ENCODE data around the gene ASS1. TPM values are rescaled to one million over a fixed set of nuclear protein-coding genes. Genes with fewer than 3 reads are reported as not detected.

Gene ASS1
- total and polyA plus RNA-seq, 2 donors (not counting 1 experiment from before 2014, with no cell fraction given), result 0.30 to 0.44 TPM

DNA sequence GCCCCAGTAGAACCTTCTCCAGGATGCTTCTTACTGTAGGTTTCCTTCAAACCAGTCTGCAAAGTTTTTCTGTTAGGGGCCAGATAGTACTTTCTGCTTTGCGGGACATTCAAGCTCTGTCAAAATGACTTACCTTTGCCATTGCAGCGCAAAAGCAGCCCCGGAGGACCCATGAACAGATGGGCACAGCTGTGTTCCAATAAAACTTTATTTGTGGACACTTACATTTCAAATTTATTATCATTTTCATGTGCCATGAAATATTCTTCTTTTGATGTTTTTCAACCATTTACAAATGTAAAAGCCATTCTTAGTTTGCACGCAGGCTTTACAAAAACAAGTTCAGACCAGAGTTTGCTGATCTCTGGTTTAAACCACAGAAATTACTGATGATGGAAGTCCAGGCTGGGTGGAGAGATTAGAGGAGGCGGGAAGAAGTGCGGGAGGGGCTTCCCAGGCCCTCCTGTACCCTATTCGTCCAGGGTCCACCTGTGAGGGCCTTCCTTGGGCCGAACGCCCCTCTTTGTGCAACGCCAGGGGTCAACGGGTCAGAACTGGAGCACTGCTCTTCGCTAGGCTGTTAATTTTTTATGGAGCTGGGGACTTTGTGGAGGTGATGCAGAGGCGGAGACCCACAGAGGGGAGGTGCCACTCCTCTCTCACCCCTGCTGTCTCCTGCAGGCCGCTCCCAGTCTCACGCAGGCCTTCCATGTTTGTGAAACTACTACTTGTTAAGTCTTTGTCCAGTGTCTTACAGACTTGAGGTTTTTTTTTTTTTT lies 7.6 kb upstream of the ASS1 start:
- ATAC-seq (ENCODE audit: low read depth), result no peak
- H3K79me2 ChIP-seq (ENCODE audit: control insufficient read depth, insufficient read depth, low read length), result no peaks in the 10 kb centered on the region
- no peak for DNase-seq
- intact Hi-C loops (cut with micrococcal nuclease), result no loop called here
- peaks cover 0 to 22% (median 9%) of the 10 kb centered on the region in 3 donors for H3K9me3 ChIP-seq (ENCODE audit: control extremely low read depth in 1 of 3, control insufficient read depth in 2 of 3, insufficient read depth in 1 of 3, low read length in 2 of 3)
- ChIA-PET CTCF (no interaction called here), POLR2A (no interaction called here)
- peaks cover 2% of the 10 kb centered on the region for H3K9me3 Mint-ChIP-seq (ENCODE audit: insufficient read depth)
- no peak overlapping the region for H3K4me3 ChIP-seq (ENCODE audit: control extremely low read depth in 1 of 5, extremely low read depth in 1 of 5, insufficient read depth in 1 of 5, low read depth in 2 of 5, low read length in 4 of 5)
- no peak overlapping the region for H3K27ac ChIP-seq (ENCODE audit: low read length in 2 of 2)
- no peak overlapping the region for H3K4me3 Mint-ChIP-seq
- H3K4me1 Mint-ChIP-seq, result peaks cover 5% of the 10 kb centered on the region
- H3K36me3 ChIP-seq (replicated peaks in 1 of 2; ENCODE audit: control extremely low read depth in 1 of 2, control insufficient read depth in 1 of 2, extremely low read depth in 1 of 2, insufficient read depth in 2 of 2, low read length in 1 of 2), result no peaks in the 10 kb centered on the region
- no peak overlapping the region for H3K4me2 ChIP-seq (replicated peaks; ENCODE audit: low read depth, low read length, poor library complexity, severe bottlenecking)
- peaks cover 0 to 7% of the 10 kb centered on the region in 2 donors for H3K4me1 ChIP-seq (ENCODE audit: control insufficient read depth in 2 of 2, insufficient read depth in 2 of 2, low read length in 2 of 2)
- H3K27me3 ChIP-seq (replicated peaks in 1 of 4; ENCODE audit: control extremely low read depth in 1 of 4, control insufficient read depth in 3 of 4, insufficient read depth in 4 of 4, low read length in 3 of 4), result peaks cover 0 to 23% (median 3%) of the 10 kb centered on the region in 4 experiments
- no peak overlapping the region for H3K27ac Mint-ChIP-seq
- WGBS (ENCODE audit: insufficient coverage), result 81% methylated on average over 4 of the region's 15 CpGs
- no peaks in the 10 kb centered on the region for H4K20me1 ChIP-seq (ENCODE audit: control insufficient read depth, insufficient read depth, low read length, poor library complexity, severe bottlenecking)
- TF ChIP-seq EZH2 (IDR thresholded peaks at IDR 0.05; ENCODE audit: borderline replicate concordance, insufficient read depth, low read depth, low read length, poor library complexity, severe bottlenecking), result no peak
- TF ChIP-seq, protein P1, sequence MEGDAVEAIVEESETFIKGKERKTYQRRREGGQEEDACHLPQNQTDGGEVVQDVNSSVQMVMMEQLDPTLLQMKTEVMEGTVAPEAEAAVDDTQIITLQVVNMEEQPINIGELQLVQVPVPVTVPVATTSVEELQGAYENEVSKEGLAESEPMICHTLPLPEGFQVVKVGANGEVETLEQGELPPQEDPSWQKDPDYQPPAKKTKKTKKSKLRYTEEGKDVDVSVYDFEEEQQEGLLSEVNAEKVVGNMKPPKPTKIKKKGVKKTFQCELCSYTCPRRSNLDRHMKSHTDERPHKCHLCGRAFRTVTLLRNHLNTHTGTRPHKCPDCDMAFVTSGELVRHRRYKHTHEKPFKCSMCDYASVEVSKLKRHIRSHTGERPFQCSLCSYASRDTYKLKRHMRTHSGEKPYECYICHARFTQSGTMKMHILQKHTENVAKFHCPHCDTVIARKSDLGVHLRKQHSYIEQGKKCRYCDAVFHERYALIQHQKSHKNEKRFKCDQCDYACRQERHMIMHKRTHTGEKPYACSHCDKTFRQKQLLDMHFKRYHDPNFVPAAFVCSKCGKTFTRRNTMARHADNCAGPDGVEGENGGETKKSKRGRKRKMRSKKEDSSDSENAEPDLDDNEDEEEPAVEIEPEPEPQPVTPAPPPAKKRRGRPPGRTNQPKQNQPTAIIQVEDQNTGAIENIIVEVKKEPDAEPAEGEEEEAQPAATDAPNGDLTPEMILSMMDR (IDR thresholded peaks at IDR 0.05), result no peak
- H2AFZ ChIP-seq (ENCODE audit: insufficient read depth, low read depth, low read length, poor library complexity, severe bottlenecking), result no peak overlapping the region
- H3K9ac ChIP-seq (ENCODE audit: low read length), result no peak overlapping the region
- H3K27me3 Mint-ChIP-seq, result peaks cover 35% of the 10 kb centered on the region

DNA sequence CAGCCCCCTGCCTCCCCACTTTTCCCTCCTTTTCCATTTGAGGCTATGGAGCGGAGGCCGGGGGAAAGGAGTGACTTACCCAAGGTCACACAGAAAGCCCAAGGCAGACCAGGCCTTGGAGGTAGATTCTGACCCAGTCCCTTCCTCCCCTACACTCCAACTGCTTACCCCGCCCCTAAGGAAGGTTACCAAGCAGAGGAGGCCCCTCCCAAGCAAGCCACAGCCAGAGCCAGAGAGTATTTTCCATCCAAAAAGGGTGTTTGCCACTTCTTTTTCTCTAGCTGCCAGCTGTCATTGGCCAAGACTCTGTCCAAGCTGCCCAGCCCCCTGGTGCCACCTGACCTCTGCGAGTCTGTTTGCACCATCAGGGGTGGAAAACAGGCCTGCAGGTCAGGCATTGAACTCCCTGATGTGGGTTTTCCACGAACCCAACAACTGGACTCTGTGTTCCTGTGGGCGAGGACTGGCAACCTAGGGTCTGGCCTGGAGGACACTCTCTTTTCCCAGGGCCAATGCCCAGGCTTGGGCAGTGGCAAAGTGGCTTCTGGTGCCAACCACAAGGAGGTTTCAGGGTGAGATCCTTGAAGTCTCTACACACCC lies 6.3 kb upstream of the ASS1 start:
- H3K4me1 Mint-ChIP-seq, result peaks cover 2% of the 10 kb centered on the region
- no peaks in the 10 kb centered on the region for H3K4me1 ChIP-seq (ENCODE audit: control insufficient read depth in 2 of 2, insufficient read depth in 2 of 2, low read length in 2 of 2)
- no peak overlapping the region for H3K9ac ChIP-seq (ENCODE audit: low read length)
- intact Hi-C loops (cut with micrococcal nuclease), result no loop called here
- POLR2A ChIA-PET, result interaction anchor here (0.7 kb wide), 1 partner anchor 97 kb away, joined by 4 read pairs; no protein-coding TSS in a partner anchor
- H3K79me2 ChIP-seq (ENCODE audit: control insufficient read depth, insufficient read depth, low read length), result no peaks in the 10 kb centered on the region
- no peak overlapping the region for H3K4me3 Mint-ChIP-seq
- peaks cover 2% of the 10 kb centered on the region for H3K9me3 Mint-ChIP-seq (ENCODE audit: insufficient read depth)
- no peak overlapping the region for H3K4me2 ChIP-seq (replicated peaks; ENCODE audit: low read depth, low read length, poor library complexity, severe bottlenecking)
- no peaks in the 10 kb centered on the region for H3K36me3 ChIP-seq (replicated peaks in 1 of 2; ENCODE audit: control extremely low read depth in 1 of 2, control insufficient read depth in 1 of 2, extremely low read depth in 1 of 2, insufficient read depth in 2 of 2, low read length in 1 of 2)
- WGBS (ENCODE audit: insufficient coverage), result 78% methylated on average over 6 of the region's 6 CpGs
- no peaks in the 10 kb centered on the region for H4K20me1 ChIP-seq (ENCODE audit: control insufficient read depth, insufficient read depth, low read length, poor library complexity, severe bottlenecking)
- TF ChIP-seq, protein P1 (IDR thresholded peaks at IDR 0.05), result no peak
- TF ChIP-seq EZH2 (IDR thresholded peaks at IDR 0.05; ENCODE audit: borderline replicate concordance, insufficient read depth, low read depth, low read length, poor library complexity, severe bottlenecking), result no peak
- H2AFZ ChIP-seq (ENCODE audit: insufficient read depth, low read depth, low read length, poor library complexity, severe bottlenecking), result no peak overlapping the region
- no peak overlapping the region for H3K27ac Mint-ChIP-seq
- CTCF ChIA-PET, result no interaction called here
- H3K27me3 ChIP-seq (replicated peaks in 1 of 4; ENCODE audit: control extremely low read depth in 1 of 4, control insufficient read depth in 3 of 4, insufficient read depth in 4 of 4, low read length in 3 of 4), result peaks cover 0 to 19% (median 5%) of the 10 kb centered on the region in 4 experiments
- no peak overlapping the region for H3K4me3 ChIP-seq (ENCODE audit: control extremely low read depth in 1 of 5, extremely low read depth in 1 of 5, insufficient read depth in 1 of 5, low read depth in 2 of 5, low read length in 4 of 5)
- DNase-seq (no peak), ATAC-seq (ENCODE audit: low read depth) (no peak)
- H3K27ac ChIP-seq (ENCODE audit: low read length in 2 of 2), result no peak overlapping the region
- H3K9me3 ChIP-seq (ENCODE audit: control extremely low read depth in 1 of 3, control insufficient read depth in 2 of 3, insufficient read depth in 1 of 3, low read length in 2 of 3), result peaks cover 0 to 23% (median 9%) of the 10 kb centered on the region in 3 donors
- H3K27me3 Mint-ChIP-seq, result peaks cover 35% of the 10 kb centered on the region
